HepG2 (cell line): Measurements from ENCODE around the gene BMPR1B. TPM values are rescaled to one million over a fixed set of nuclear protein-coding genes. Genes with fewer than 3 reads are reported as not detected.

ENCODE experiments used
- HNF1B ChIP-seq: sonication (generic); formaldehyde crosslinking; IDR thresholded peaks from 2 replicates; pipeline ENCODE4 v1.5.1; 2020; ENCODE audit warnings: mild to moderate bottlenecking, moderate library complexity, missing genetic modification reagents
- MTERF4 ChIP-seq: sonication (generic); formaldehyde crosslinking; IDR thresholded peaks from 2 replicates; pipeline ENCODE4 v1.8.0; 2023; ENCODE audit warnings: mild to moderate bottlenecking, missing genetic modification reagents
- ZNF768 ChIP-seq: sonication (generic); formaldehyde crosslinking; IDR thresholded peaks from 2 replicates; pipeline ENCODE4 v1.4.0; 2020; ENCODE audit warnings: missing genetic modification reagents
- polyA plus RNA-seq, 8 experiments: library from polyadenylated mRNA; depleted of rRNA in 3 of 8; stranded (reverse) in 7 of 8; unstranded in 1 of 8; fragments of >200 nt; fragmentation: Illumina TruSeq in 4 of 8; extraction: Trizol in 4 of 8; gene quantifications; 2 replicates each; pipeline versions ENCODE4 v1.2.1 to v1.2.3, GENCODE V29; 2011 to 2016; ENCODE audit warnings: low read depth in 4 of 8, missing spikeins in 1 of 8, mixed read lengths in 1 of 8; ENCODE audit not compliant: insufficient read depth in 1 of 8
- total RNA-seq, 5 experiments: library from RNA; depleted of rRNA; stranded (reverse); fragments of >200 nt; fragmentation: Illumina TruSeq; extraction: Trizol; gene quantifications; 2 replicates each; pipeline ENCODE4 v1.2.3, GENCODE V29; 2016; ENCODE audit warnings: low read depth in 1 of 5
- TF ChIP-seq, protein P1 (sequence below): sonication (generic); formaldehyde crosslinking; IDR thresholded peaks from 2 replicates; pipeline ENCODE4 v1.5.1; 2020; ENCODE audit warnings: mild to moderate bottlenecking, missing genetic modification reagents
- TF ChIP-seq, protein P2 (sequence below): sonication (generic); formaldehyde crosslinking; IDR thresholded peaks from 2 replicates; pipeline ENCODE4 v1.4.0; 2020; ENCODE audit warnings: missing genetic modification reagents, borderline replicate concordance

BMPR1B gene
- total and polyA plus RNA-seq, 2 of the 13 experiments (the other 11 are each of a cell fraction or from before 2014, with no cell fraction given): 0.07 TPM; not detected in 1

GRCh38 chr4:95050980-95051701 is 293.4 kb downstream of the BMPR1B start (continued):
- TF ChIP-seq, protein P1, sequence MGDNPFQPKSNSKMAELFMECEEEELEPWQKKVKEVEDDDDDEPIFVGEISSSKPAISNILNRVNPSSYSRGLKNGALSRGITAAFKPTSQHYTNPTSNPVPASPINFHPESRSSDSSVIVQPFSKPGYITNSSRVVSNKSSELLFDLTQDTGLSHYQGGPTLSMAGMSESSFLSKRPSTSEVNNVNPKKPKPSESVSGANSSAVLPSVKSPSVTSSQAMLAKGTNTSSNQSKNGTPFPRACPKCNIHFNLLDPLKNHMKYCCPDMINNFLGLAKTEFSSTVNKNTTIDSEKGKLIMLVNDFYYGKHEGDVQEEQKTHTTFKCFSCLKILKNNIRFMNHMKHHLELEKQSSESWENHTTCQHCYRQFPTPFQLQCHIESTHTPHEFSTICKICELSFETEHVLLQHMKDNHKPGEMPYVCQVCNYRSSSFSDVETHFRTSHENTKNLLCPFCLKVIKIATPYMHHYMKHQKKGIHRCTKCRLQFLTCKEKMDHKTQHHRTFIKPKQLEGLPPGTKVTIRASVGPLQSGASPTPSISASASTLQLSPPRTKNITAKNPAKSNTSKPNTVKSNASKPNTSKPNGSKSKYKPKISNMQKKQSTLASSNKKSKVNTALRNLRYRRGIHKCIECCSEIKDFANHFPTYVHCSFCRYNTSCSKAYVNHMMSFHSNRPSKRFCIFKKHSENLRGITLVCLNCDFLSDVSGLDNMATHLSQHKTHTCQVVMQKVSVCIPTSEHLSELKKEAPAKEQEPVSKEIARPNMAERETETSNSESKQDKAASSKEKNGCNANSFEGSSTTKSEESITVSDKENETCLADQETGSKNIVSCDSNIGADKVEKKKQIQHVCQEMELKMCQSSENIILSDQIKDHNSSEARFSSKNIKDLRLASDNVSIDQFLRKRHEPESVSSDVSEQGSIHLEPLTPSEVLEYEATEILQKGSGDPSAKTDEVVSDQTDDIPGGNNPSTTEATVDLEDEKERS: no peak
- TF ChIP-seq, protein P2, sequence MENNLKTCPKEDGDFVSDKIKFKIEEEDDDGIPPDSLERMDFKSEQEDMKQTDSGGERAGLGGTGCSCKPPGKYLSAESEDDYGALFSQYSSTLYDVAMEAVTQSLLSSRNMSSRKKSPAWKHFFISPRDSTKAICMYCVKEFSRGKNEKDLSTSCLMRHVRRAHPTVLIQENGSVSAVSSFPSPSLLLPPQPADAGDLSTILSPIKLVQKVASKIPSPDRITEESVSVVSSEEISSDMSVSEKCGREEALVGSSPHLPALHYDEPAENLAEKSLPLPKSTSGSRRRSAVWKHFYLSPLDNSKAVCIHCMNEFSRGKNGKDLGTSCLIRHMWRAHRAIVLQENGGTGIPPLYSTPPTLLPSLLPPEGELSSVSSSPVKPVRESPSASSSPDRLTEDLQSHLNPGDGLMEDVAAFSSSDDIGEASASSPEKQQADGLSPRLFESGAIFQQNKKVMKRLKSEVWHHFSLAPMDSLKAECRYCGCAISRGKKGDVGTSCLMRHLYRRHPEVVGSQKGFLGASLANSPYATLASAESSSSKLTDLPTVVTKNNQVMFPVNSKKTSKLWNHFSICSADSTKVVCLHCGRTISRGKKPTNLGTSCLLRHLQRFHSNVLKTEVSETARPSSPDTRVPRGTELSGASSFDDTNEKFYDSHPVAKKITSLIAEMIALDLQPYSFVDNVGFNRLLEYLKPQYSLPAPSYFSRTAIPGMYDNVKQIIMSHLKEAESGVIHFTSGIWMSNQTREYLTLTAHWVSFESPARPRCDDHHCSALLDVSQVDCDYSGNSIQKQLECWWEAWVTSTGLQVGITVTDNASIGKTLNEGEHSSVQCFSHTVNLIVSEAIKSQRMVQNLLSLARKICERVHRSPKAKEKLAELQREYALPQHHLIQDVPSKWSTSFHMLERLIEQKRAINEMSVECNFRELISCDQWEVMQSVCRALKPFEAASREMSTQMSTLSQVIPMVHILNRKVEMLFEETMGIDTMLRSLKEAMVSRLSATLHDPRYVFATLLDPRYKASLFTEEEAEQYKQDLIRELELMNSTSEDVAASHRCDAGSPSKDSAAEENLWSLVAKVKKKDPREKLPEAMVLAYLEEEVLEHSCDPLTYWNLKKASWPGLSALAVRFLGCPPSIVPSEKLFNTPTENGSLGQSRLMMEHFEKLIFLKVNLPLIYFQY (CRISPR knock-in tag): no peak
- no peak for TF ChIP-seq ZNF768 (CRISPR knock-in tag)
- TF ChIP-seq HNF1B (CRISPR knock-in tag): no peak
- no peak for TF ChIP-seq MTERF4
